Measurements from ENCODE around the gene ST6GALNAC2. TPM values are rescaled to one million over a fixed set of nuclear protein-coding genes. Genes with fewer than 3 reads are reported as not detected.
"Not testable (repeated sequence)": the region's sequence is repeated elsewhere in the genome, so short reads cannot be mapped to it uniquely, and the experiment has no call there.

ST6GALNAC2 gene
- total RNA-seq, 4 donors from 2014 or later: 5.4 to 27.1 (median 10.6) TPM

- Histone ChIP-seq H3K4me1 (peaks cover 0 to 77% (median 35%) of the 10 kb centered on the region in 3 donors), H3K9me3 (no peaks in the 10 kb centered on the region), H3K36me3 (no peaks in the 10 kb centered on the region), H3K4me3 (peak overlapping the region; percentile 15 to 56), H3K27ac (peak overlapping the region in 3 of 4 donors; percentile 69 to 86 (median 76)), H3K27me3 (peaks cover 50% of the 10 kb centered on the region)
- WGBS, 2 donors (ENCODE audit: low coverage in 1 of 2): 80 to 84% methylated on average over 1 to 6 of the region's 25 CpGs
- TF ChIP-seq POLR2A (IDR thresholded peaks at IDR 0.05): no peak
- no peak for TF ChIP-seq POLR2AphosphoS5 (IDR thresholded peaks at IDR 0.05)
- TF ChIP-seq EP300 (IDR thresholded peaks at IDR 0.05): no peak
- no peak for TF ChIP-seq CTCF (IDR thresholded peaks at IDR 0.05)
- no peak for ATAC-seq
Observed at GRCh38 chr17:76536511-76537287, 49.0 kb downstream of the ST6GALNAC2 start.

- Histone ChIP-seq H3K4me3 (peak overlapping the region in 1 of 2 donors; percentile 56), H3K4me1 (peaks cover 0 to 77% (median 39%) of the 10 kb centered on the region in 3 donors), H3K36me3 (no peaks in the 10 kb centered on the region), H3K27me3 (peaks cover 50% of the 10 kb centered on the region), H3K9me3 (no peaks in the 10 kb centered on the region), H3K27ac (peak overlapping the region in 3 of 4 donors; percentile 69 to 86 (median 76))
- TF ChIP-seq CTCF (IDR thresholded peaks at IDR 0.05): no peak
- TF ChIP-seq POLR2AphosphoS5 (IDR thresholded peaks at IDR 0.05): no peak
- no peak for TF ChIP-seq POLR2A (IDR thresholded peaks at IDR 0.05)
- WGBS, 2 donors (ENCODE audit: low coverage in 1 of 2): 96 to 100% methylated on average over 2 to 5 of the region's 19 CpGs
- ATAC-seq: no peak
Observed at GRCh38 chr17:76535788-76536510, 49.7 kb downstream of the ST6GALNAC2 start.

- no peaks in the 10 kb centered on the region for H3K36me3 ChIP-seq
- H3K27me3 ChIP-seq: peaks cover 50% of the 10 kb centered on the region
- peak overlapping the region in 1 of 2 donors; percentile 56 for H3K4me3 ChIP-seq
- TF ChIP-seq POLR2A (IDR thresholded peaks at IDR 0.05) (no peak), CTCF (IDR thresholded peaks at IDR 0.05) (no peak)
- no peaks in the 10 kb centered on the region for H3K9me3 ChIP-seq
- peak overlapping the region in 3 of 4 donors; percentile 69 to 86 (median 76) for H3K27ac ChIP-seq
- 86% methylated on average over 1 of the region's 7 CpGs; no CpG with 5 or more reads in 1 of the 2 donors for WGBS, 2 donors (ENCODE audit: low coverage in 1 of 2)
- ATAC-seq: no peak
- peaks cover 0 to 77% (median 41%) of the 10 kb centered on the region in 3 donors for H3K4me1 ChIP-seq
Observed at GRCh38 chr17:76534831-76535732, 50.6 kb downstream of the ST6GALNAC2 start.

- Histone ChIP-seq H3K27me3 (peaks cover 51% of the 10 kb centered on the region), H3K4me1 (peaks cover 0 to 77% (median 51%) of the 10 kb centered on the region in 3 donors)
- not testable (repeated sequence) for ATAC-seq, H3K36me3 ChIP-seq, H3K27ac ChIP-seq, H3K4me3 ChIP-seq, H3K9me3 ChIP-seq
- WGBS, 2 donors (ENCODE audit: low coverage in 1 of 2): 92 to 97% methylated on average over 6 to 8 of the region's 9 CpGs
Observed at GRCh38 chr17:76533640-76534359, 51.9 kb downstream of the ST6GALNAC2 start.
